ENCODE measurements around the gene NHLRC4. TPM values are rescaled to one million over a fixed set of nuclear protein-coding genes. Genes with fewer than 3 reads are reported as not detected.

The NHLRC4 gene
- total and polyA plus RNA-seq, 2 of the 8 experiments (the other 6 are each of a cell fraction or from before 2014, with no cell fraction given), result 0.60 to 0.76 TPM

DNA sequence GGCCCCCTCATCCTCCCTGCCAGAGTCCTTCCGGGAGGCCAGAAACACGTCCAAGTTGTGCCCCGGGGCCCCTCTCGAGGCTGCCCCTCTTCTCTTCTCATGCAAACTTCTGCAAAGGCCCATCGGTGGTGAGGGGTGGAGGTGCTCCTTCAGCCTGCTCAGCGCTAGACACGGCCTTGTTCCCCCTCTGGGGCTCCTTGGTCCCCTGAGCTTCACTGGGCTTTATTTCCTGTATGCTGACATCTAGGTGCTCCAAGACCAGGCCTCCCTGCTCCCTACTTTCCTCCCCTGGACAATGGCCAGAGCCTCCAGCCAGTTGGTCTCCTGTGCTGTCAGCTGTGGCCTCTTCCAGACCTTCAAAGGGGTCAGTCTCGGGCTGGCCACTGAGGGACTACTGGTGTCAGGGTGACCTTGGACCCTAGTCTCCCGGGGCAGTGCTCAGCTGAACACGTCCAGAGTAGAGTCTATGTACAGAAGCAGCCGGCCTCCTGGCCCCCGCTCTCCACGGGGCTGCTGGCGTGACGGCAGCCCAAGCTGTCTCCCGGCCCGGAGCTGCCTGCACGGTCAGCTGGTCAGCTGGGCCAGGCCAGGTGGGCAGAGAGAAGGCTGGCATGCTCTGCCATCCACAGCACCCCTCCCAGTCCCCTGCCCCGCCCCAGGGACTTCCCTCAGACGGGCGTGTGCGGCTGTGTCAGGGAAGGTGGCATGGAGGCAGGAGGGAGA lies 8.3 kb upstream of the NHLRC4 start:
- no peak overlapping the region for H3K14ac ChIP-seq (ENCODE audit: insufficient read length)
- no peak overlapping the region for H4K8ac ChIP-seq (ENCODE audit: extremely low read depth, insufficient read depth, low read length)
- H3K23me2 ChIP-seq (ENCODE audit: low read depth, low read length), result peaks cover 9% of the 10 kb centered on the region
- H3K79me2 ChIP-seq (ENCODE audit: control insufficient read depth in 1 of 2, insufficient read depth in 2 of 2, low read length in 2 of 2), result no peaks in the 10 kb centered on the region
- no peak overlapping the region for H4K5ac ChIP-seq (ENCODE audit: insufficient read length, low read depth, low read length)
- no peak overlapping the region for H3K18ac ChIP-seq (ENCODE audit: extremely low read depth, low read length)
- H3K56ac ChIP-seq (replicated peaks; ENCODE audit: insufficient read length, low read depth, low read length), result no peak overlapping the region
- CTCF ChIA-PET (ENCODE audit: partially characterized antibody), result interaction anchor here (0.6 to 3.9 kb wide), 8 partner anchors 9 to 156 kb away, joined by 3 to 21 read pairs (median 4); partner anchors contain the start of gene METRN
- WGBS, 2 experiments (ENCODE audit: extremely low coverage in 1 of 2, insufficient coverage in 1 of 2, insufficient read length in 1 of 2, insufficient replicate concordance in 2 of 2, low coverage in 1 of 2, low lambda C conversion rate in 2 of 2, missing lambda C conversion rate in 1 of 2), result 85% methylated on average over 19 of the region's 22 CpGs; no CpG with 5 or more reads in 1 of the 2 experiments
- no peaks in the 10 kb centered on the region for H3K9me3 ChIP-seq (ENCODE audit: insufficient read depth in 2 of 2, low read depth in 1 of 2, low read length in 1 of 2)
- H3K23ac ChIP-seq (ENCODE audit: insufficient read length), result no peak overlapping the region
- no peak overlapping the region for H2BK20ac ChIP-seq (ENCODE audit: low read length)
- no peak for DNase-seq (ENCODE audit: low read depth in 1 of 2, low spot score in 2 of 2)
- H3K36me3 ChIP-seq (ENCODE audit: control insufficient read depth in 2 of 4, insufficient read depth in 4 of 4, low read length in 3 of 4), result no peaks in the 10 kb centered on the region; a peak in 1 of 8 replicates
- no peaks in the 10 kb centered on the region; the same call in 1 of the 2 replicates for H3K79me1 ChIP-seq (ENCODE audit: low read depth, low read length)
- POLR2A ChIA-PET (ENCODE audit: partially characterized antibody), result interaction anchor here (0.7 to 2.3 kb wide), 7 partner anchors 9 to 133 kb away, joined by 3 to 7 read pairs (median 3); partner anchors contain the start of genes NHLRC4 and RAB11FIP3
- no peak overlapping the region for H2BK120ac ChIP-seq (replicated peaks; ENCODE audit: low read depth, low read length)
- H3K4me1 ChIP-seq (replicated peaks in 1 of 4; ENCODE audit: control insufficient read depth in 3 of 4, insufficient read depth in 4 of 4, low read length in 3 of 4), result peaks cover 0 to 10% (median 2%) of the 10 kb centered on the region in 4 experiments; a peak in 4 of 7 replicates
- H3K9ac ChIP-seq (replicated peaks in 1 of 4; ENCODE audit: extremely low read depth in 1 of 4, low read depth in 3 of 4, low read length in 3 of 4), result no peak overlapping the region
- TF ChIP-seq POLR2AphosphoS5 (IDR thresholded peaks at IDR 0.05; ENCODE audit: low read depth, low read length) (no peak), CHD1 (IDR thresholded peaks at IDR 0.05; ENCODE audit: low read depth, low read length) (no peak), KDM1A (IDR thresholded peaks at IDR 0.05; ENCODE audit: borderline replicate concordance, low read length) (no peak), TAF1 (IDR thresholded peaks at IDR 0.05; ENCODE audit: low read depth, low read length) (no peak), PHF8 (conservative IDR thresholded peaks at IDR 0.05; ENCODE audit: low read depth, low read length) (no peak), NANOG (IDR thresholded peaks at IDR 0.05; ENCODE audit: insufficient read depth, low read depth, low read length, poor library complexity, severe bottlenecking) (no peak), POLR2A (IDR thresholded peaks at IDR 0.05; ENCODE audit: control extremely low read depth in 1 of 2, low read depth in 2 of 2, low read length in 2 of 2) (no peak), TCF12 (IDR thresholded peaks at IDR 0.05; ENCODE audit: low read depth, low read length) (no peak), YY1 (IDR thresholded peaks at IDR 0.05; ENCODE audit: low read depth, low read length) (no peak), SRF (IDR thresholded peaks at IDR 0.05; ENCODE audit: low read depth, low read length) (no peak), TAF7 (optimal IDR thresholded peaks at IDR 0.05; ENCODE audit: borderline replicate concordance, low read depth, low read length) (no peak), ASH2L (IDR thresholded peaks at IDR 0.05; ENCODE audit: low read length) (no peak)
- TF ChIP-seq, protein P1, sequence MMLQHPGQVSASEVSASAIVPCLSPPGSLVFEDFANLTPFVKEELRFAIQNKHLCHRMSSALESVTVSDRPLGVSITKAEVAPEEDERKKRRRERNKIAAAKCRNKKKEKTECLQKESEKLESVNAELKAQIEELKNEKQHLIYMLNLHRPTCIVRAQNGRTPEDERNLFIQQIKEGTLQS (IDR thresholded peaks at IDR 0.05; ENCODE audit: insufficient read depth, low read depth, low read length), result no peak
- H2AFZ ChIP-seq (ENCODE audit: low read length), result no peak overlapping the region
- H3K27ac ChIP-seq (ENCODE audit: low read depth, low read length), result no peak overlapping the region
- no peak overlapping the region for H2BK15ac ChIP-seq (ENCODE audit: low read length)
- H2BK5ac ChIP-seq (ENCODE audit: low read depth, low read length), result no peak overlapping the region
- H2AK5ac ChIP-seq (ENCODE audit: low read depth, low read length), result no peak overlapping the region
- no peak overlapping the region for H3K4me3 ChIP-seq (ENCODE audit: extremely low read depth in 1 of 4, insufficient read depth in 2 of 4, low read depth in 3 of 4, low read length in 4 of 4)
- H3K27me3 ChIP-seq (replicated peaks in 1 of 4; ENCODE audit: control insufficient read depth in 3 of 4, extremely low read depth in 1 of 4, insufficient read depth in 3 of 4, low read length in 3 of 4), result peaks cover 22 to 40% (median 32%) of the 10 kb centered on the region in 4 experiments; a peak in 6 of 7 replicates
- no peak for FAIRE-seq
- H3K4ac ChIP-seq (replicated peaks; ENCODE audit: insufficient read length, low read depth, low read length), result no peak overlapping the region
- no peak overlapping the region for H4K91ac ChIP-seq (replicated peaks; ENCODE audit: insufficient read length, low read length)
- no peak overlapping the region for H3K4me2 ChIP-seq (ENCODE audit: insufficient read depth in 1 of 2, low read depth in 2 of 2, low read length in 2 of 2)
- H4K20me1 ChIP-seq (replicated peaks in 1 of 2; ENCODE audit: control insufficient read depth in 1 of 2, insufficient read depth in 2 of 2, low read length in 2 of 2), result peaks cover 0 to 3% of the 10 kb centered on the region in 2 experiments
- no peak overlapping the region for H2BK12ac ChIP-seq (ENCODE audit: low read depth, low read length)

All from H1 (cell line).